Right atrium auricular region (tissue), 2 donors: ENCODE measurements around the gene HAGHL. TPM values are rescaled to one million over a fixed set of nuclear protein-coding genes. Genes with fewer than 3 reads are reported as not detected.

Experiments used
- DNase-seq: peaks from one replicate; pipeline ENCODE4 v3.0.0-alpha.2; 2019; ENCODE audit warnings: low spot score
- H3K27ac ChIP-seq, 2 donors: fragments of 200-600 bp; sonication (generic); 1 replicate in 1 of 2; 2 replicates in 1 of 2; pipeline ENCODE4 v1.5.1; 2016 to 2019
- H3K27me3 ChIP-seq, 2 donors: fragments of 200-600 bp; sonication (generic); one replicate each; pipeline versions ENCODE4 v1.5.1 to v1.6.0; 2017 to 2019
- H3K36me3 ChIP-seq: fragments of 200-600 bp; sonication (generic); one replicate; pipeline ENCODE4 v1.5.1; 2016
- H3K4me1 ChIP-seq, 2 donors: fragments of 200-600 bp; sonication (generic); one replicate each; pipeline versions ENCODE4 v1.5.1 to v1.6.0; 2017 to 2019
- H3K4me3 ChIP-seq, 2 donors: fragments of 200-600 bp; sonication (generic); 1 replicate in 1 of 2; 2 replicates in 1 of 2; pipeline ENCODE4 v1.5.1; 2017 to 2019; ENCODE audit warnings: mild to moderate bottlenecking in 1 of 2, moderate library complexity in 1 of 2
- H3K9me3 ChIP-seq, 2 donors: fragments of 200-600 bp; sonication (generic); one replicate each; pipeline ENCODE4 v1.5.1; 2019
- total RNA-seq, 2 donors: library from RNA; depleted of rRNA; stranded (reverse); fragments of >200 nt; gene quantifications; one replicate each; pipeline ENCODE4 v1.1.0, GENCODE V29; 2016
- TF ChIP-seq, protein P1 (sequence below), 2 donors: fragments of 200-600 bp; sonication (generic); IDR thresholded peaks; one replicate each; pipeline ENCODE4 v1.5.1; 2019; ENCODE audit warnings: antibody characterized with exemption in 2 of 2

Gene HAGHL
- total RNA-seq, 2 donors from 2014 or later = 9.6 to 9.7 TPM

DNA sequence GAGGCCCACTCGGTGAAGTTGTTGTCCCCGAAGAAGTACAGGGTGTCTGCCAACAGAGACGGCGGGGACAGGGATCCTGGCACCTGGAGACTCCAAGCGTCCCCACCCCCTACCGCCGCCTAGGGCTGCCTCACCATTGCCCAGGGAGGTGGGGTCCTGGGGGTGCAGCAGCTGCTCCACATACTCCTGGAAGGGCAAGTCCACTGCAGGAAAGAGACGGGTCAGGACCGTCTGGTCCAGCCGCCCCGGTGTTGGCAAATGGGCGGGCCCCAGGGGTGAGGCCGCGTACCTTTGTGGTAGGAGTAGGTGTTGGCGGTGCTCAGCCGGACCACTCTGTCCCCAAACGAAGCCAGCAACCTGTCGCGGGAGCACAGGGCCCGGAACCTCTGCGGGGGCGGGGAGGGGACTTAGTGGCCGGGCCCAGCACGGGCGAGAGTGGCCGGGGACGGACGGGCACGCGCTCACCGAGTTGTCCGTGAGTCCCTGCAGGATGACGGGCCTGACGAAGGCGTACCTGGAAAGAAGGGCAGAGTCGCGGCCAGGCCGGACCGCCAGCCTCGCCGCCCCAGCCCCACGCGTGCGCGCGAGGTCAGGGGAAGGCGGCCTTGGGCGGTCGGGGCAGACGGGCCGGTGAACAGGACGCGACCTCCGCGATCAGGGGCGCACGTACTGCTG is 43.4 kb upstream of the HAGHL start:
- TF ChIP-seq, protein P1, sequence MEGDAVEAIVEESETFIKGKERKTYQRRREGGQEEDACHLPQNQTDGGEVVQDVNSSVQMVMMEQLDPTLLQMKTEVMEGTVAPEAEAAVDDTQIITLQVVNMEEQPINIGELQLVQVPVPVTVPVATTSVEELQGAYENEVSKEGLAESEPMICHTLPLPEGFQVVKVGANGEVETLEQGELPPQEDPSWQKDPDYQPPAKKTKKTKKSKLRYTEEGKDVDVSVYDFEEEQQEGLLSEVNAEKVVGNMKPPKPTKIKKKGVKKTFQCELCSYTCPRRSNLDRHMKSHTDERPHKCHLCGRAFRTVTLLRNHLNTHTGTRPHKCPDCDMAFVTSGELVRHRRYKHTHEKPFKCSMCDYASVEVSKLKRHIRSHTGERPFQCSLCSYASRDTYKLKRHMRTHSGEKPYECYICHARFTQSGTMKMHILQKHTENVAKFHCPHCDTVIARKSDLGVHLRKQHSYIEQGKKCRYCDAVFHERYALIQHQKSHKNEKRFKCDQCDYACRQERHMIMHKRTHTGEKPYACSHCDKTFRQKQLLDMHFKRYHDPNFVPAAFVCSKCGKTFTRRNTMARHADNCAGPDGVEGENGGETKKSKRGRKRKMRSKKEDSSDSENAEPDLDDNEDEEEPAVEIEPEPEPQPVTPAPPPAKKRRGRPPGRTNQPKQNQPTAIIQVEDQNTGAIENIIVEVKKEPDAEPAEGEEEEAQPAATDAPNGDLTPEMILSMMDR (IDR thresholded peaks at IDR 0.05) = no peak
- Histone ChIP-seq H3K4me1 (peaks cover 0 to 60% of the 10 kb centered on the region in 2 donors), H3K36me3 (peaks cover 29% of the 10 kb centered on the region), H3K4me3 (peak overlapping the region; percentile 54 to 67), H3K27me3 (no peaks in the 10 kb centered on the region), H3K9me3 (no peaks in the 10 kb centered on the region), H3K27ac (peak overlapping the region; percentile 21 to 80)
- no peak for DNase-seq

DNA sequence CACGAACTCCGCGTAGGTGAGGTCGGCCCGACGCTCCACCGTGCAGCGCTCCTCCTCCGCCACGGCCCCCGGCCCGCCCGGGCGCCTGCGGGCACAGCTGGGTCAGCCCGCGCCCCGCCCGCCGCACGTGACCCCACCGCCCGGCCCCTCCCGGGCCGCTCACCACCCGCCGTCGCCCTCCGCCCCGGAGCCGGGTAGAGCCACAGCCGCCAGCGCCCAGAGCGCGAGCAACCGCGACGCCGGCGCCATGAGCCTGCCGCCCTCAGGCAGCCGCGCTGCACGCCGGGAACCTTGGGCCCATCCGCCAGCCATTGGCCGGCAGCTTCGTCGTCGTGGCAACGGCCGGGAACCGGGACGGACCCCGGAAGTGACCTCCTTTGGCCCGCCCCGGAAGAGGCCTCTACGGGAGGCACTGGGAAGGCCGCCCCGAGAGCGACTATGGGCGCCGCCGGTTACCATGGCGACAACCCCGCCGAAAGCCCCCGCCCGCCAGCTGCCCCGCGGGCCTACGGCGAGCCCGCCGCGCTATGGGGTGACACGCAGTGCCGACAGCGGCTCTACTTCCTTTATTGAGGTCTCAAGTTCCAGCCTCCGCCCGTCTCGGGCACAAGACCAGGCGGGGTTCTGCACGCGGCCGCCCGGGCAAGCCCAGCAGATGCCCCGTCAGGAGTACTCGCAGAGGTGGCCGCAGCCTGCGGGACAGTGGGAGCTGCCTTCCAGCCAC is 42.7 kb upstream of the HAGHL start, which contains the start of gene JMJD8:
TSS of gene JMJD8 (minus strand) at position 264 of the 724 bp plus-strand sequence. CDS start at position 249, 15 bp downstream.
- DNase-seq = peak; percentile 96
- TF ChIP-seq, protein P1 (IDR thresholded peaks at IDR 0.05) = no peak
- H3K4me1 ChIP-seq = peaks cover 0 to 63% of the 10 kb centered on the region in 2 donors

DNA sequence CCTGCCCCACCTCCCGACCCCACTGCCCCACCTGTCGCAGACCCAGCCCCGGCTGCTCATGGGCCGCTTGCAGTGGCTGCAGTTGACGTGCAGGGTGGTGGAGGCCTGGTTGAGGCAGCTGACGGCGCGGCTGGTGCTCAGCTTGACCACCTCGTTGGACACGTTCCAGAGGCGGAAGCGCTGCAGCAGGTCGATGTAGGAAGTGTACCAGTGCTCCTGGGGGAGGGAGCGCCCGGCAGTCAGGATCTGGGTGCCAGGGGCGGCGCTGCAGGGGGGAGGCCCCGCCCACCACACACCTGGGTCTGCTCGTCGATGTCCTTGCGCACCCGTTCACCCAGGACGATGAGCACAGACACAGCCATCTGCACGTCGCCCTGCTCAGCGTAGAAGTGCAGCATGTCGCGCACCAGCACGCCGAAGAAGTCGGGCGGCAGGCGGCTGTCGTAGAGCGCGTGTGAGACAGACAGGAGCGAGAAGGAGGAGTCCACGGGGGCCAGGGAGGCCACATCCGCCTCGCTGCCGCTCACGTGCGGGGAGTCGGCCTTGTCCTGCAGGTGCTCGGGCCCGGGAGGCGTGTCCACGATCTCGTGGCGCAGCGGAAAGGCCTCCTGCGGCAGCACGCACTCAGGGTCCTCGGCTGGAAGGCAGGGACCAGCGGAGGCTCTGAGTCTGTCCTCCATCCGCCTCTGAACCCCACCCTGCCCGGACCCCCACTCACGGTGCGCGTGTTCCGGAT is 41.8 kb upstream of the HAGHL start:
- TF ChIP-seq, protein P1 (IDR thresholded peaks at IDR 0.05) = no peak
- H3K27ac ChIP-seq = no peak overlapping the region
- H3K27me3 ChIP-seq = no peaks in the 10 kb centered on the region
- H3K4me1 ChIP-seq = peaks cover 0 to 65% of the 10 kb centered on the region in 2 donors
- peak overlapping the region in 1 of 2 donors; percentile 67 for H3K4me3 ChIP-seq
- H3K9me3 ChIP-seq = no peaks in the 10 kb centered on the region
- no peak for DNase-seq
- H3K36me3 ChIP-seq = peaks cover 29% of the 10 kb centered on the region

More for the DNA sequence above, 42.7 kb upstream of the HAGHL start, which contains the start of gene JMJD8:
- H3K36me3 ChIP-seq = peaks cover 29% of the 10 kb centered on the region
- no peaks in the 10 kb centered on the region for H3K27me3 ChIP-seq
- peak within 1 kb of the TSS; percentile 66 to 80 for H3K27ac ChIP-seq
- H3K4me3 ChIP-seq = peak within 1 kb of the TSS; percentile 54 to 67
- H3K9me3 ChIP-seq = no peaks in the 10 kb centered on the region

DNA sequence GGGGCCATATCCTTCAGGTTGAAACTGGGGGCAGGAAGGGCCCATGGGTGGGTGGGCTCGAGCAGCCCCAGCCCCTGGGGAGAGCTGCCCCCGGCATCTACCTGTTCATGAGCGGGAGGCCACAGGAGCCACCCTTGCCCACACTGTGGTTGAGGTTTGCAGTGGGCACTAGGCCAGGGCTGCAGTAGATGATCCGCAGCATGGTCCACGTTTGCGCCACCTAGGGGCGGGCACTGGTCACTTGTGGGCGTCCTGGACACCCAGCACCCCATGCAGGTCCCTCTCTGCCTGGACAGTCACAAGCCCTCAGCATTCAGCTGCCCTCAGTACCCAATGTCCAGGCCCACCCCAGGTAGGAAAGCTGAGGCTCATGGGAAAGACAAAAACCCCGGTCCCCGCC is 40.9 kb upstream of the HAGHL start:
- DNase-seq = no peak
- no peaks in the 10 kb centered on the region for H3K27me3 ChIP-seq
- TF ChIP-seq, protein P1 (IDR thresholded peaks at IDR 0.05) = peak in 1 of 2 donors; percentile 39
- peaks cover 0 to 62% of the 10 kb centered on the region in 2 donors for H3K4me1 ChIP-seq
- no peaks in the 10 kb centered on the region for H3K9me3 ChIP-seq
- H3K36me3 ChIP-seq = peaks cover 29% of the 10 kb centered on the region
- no peak overlapping the region for H3K27ac ChIP-seq
- no peak overlapping the region for H3K4me3 ChIP-seq

DNA sequence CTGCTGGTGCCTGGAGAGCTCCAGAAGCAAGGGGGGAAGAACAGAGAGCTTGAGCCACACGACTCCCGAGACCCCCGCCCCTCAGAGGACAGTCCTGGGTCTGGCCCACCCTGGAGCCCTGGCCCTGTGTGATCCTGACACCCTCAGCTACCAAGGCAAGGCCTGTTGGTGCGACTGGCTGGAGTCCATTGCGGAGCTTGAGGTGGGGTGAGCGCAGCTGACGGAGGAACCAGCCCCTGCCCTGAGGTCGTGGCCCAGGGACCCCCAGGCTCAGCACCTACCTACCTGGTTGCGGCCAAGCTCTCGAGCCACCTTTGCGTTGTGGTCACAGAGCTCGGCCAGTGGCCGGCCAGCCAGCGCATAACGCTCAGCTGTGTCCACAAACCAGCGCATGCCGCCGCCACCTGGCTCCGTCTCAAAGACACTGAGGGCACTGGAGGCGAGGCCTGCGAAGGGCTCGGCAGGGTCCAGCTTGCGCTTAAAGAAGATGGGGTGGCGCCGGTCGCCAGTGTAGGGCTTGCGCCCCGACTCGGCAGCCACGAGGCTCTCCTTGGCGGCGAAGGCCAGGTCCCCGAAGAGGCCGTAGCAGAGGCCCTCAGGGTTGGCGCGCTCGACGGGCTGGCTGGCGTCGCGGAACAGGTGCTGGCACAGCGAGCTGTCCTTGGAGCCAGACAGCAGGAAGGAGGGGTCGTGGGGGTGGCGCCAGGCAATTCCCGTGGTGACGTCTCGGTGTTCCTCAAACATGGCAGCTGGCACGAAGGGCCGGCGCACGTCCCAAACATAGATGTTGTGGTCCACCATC is 40.2 kb upstream of the HAGHL start:
- no peak overlapping the region for H3K4me3 ChIP-seq
- peaks cover 0 to 55% of the 10 kb centered on the region in 2 donors for H3K4me1 ChIP-seq
- no peaks in the 10 kb centered on the region for H3K9me3 ChIP-seq
- TF ChIP-seq, protein P1 (IDR thresholded peaks at IDR 0.05) = no peak
- DNase-seq = no peak
- H3K27ac ChIP-seq = no peak overlapping the region
- no peaks in the 10 kb centered on the region for H3K27me3 ChIP-seq
- peaks cover 24% of the 10 kb centered on the region for H3K36me3 ChIP-seq
